T-helper 2 cell treated with Interferon-gamma antibody and Interleukin-4, amounts not matched to agents 100 ng/mL and 5 ng/mL, for 36 hours (primary cell): ENCODE results near the gene ABHD17B. TPM values are rescaled to one million over a fixed set of nuclear protein-coding genes. Genes with fewer than 3 reads are reported as not detected.
"Not testable (repeated sequence)": the region's sequence is repeated elsewhere in the genome, so short reads cannot be mapped to it uniquely, and the experiment has no call there.

Experiments used
- intact Hi-C: fragments of 100-400 bp; cut with micrococcal nuclease; formaldehyde crosslinking; loops from one replicate; pipeline ENCODE4 v1.15.1; 2023
- total RNA-seq: library from RNA; stranded (reverse); gene quantifications from 2 replicates; pipeline ENCODE4 v1.2.3, GENCODE V29; 2022

The ABHD17B gene
- total RNA-seq = 25.3 and 28.7 TPM in 2 replicates

DNA sequence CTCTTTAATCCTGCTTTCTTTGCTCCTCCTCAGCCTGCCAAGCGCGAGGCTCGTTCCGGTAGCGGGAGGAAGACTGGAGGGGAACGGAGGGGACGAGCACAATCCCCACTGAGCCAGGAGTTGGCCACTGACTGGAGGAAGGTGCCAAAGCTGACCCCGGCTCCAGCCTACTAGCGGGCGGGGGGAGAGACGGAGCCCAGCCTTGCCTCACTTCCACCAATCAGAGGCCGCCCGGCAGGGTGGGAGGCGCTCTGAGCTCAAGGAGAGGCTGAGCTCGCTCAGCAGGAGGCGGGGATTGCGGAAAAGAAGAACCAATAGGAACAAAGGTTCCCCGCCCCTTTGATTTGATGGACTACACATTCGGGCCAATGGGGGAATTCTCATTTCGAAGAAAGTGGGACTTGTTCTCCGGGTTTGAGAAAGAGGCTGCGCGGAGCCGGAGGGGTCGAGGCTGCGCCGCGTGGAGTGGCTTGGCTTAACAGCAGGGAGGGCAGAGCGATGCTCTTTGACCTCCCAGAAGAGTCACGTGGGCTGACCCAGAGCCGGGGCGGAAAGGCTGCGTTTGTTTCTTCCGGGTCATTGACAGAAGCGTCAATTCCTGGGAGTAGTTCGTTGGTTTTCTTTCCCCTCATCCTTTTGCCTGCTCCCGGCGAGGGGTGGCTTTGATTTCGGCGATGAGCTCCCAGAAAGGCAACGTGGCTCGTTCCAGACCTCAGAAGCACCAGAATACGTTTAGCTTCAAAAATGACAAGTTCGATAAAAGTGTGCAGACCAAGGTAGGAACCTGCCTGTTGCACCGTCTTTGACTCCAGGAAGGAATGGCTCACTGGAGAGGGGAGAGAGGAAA lies at the start of gene ABHD17B, which contains the start of gene C9orf85:
Gene ABHD17B (minus strand): TSS at position 133 of the 847 bp plus-strand sequence. CDS start 36,113 bp downstream, outside the sequence.
Gene C9orf85 (plus strand): TSS at position 579 of the 847 bp plus-strand sequence. CDS start 96 bp downstream, at position 675.
- intact Hi-C loops = loop anchor here (1.0 to 10.0 kb wide), 13 partner anchors 9 to 1653 kb away; partner anchors contain the start of genes ANXA1, SMC5 and ZFAND5

GRCh38 chr9:71955300-71955915 lies 44.4 kb upstream of the ABHD17B start:
- intact Hi-C loops = no loop called here

DNA sequence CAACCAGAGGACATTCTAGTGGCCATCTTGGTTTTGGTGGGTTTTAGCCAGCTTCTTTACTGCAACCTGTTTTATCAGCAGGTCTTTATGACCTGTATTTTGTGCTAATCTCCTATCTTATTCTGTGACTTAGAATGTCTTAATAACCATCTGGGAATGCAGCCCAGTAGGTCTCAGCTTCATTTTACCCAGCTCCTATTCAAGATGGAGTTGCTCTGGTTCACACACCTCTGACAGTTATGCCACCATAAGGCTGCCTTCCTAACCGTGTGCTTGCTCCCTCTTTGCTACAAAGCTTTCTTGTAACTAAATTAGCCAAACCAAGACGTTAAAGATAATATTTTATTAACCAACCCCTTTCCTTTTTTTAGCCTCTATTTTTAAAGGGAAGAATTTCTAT lies 43.7 kb upstream of the ABHD17B start:
- intact Hi-C loops = not testable (repeated sequence)

GRCh38 chr9:71944754-71945375 lies 33.9 kb upstream of the ABHD17B start:
- intact Hi-C loops = no loop called here

DNA sequence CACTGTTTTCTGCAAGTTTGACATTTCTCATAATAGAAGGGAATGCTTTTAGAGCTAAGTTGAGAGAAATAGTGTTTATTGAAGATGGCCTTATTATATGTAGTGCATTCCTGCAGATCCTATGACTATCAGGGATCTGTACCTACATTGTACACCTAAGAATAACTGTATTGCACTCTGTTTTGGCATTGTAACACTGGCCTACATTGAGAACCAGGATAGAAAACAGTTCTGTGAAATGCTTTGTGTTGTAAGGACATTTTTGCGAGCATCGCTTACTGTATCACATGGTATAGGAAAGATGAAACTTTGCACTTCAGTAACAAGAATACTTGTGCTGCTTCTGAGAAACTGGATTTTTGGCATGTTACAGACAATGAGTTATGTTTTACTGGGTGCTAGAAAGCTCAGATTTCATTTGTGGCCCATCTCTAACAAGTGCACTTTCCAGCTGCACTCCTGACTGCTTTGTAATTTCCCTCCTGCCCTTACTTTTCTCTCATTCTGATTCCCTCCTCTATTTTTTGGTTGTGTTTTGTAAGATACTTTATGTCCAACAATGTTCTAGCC lies 31.1 kb upstream of the ABHD17B start:
- intact Hi-C loops = no loop called here

- intact Hi-C loops = no loop called here
Observed at GRCh38 chr9:71941060-71941568, 30.1 kb upstream of the ABHD17B start.

DNA sequence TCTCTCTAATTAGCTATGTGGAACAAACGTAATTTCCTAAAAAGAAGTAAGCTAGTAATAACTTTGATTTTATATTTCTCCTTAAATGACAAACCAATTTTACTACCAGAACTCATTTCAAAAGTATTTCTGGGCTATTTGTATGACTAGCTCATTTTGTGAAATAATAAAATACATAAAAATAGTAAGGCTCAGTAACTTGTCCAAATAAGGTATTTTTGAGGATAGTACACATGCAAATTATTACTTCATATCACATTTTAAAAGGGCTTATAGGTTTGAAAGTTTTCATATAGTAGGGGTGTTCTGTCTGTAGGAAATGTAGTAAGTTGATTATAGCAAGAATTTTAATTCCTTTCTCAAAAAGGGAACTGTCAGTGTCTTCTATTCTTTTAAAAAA lies 26.9 kb upstream of the ABHD17B start:
- intact Hi-C loops = no loop called here

DNA sequence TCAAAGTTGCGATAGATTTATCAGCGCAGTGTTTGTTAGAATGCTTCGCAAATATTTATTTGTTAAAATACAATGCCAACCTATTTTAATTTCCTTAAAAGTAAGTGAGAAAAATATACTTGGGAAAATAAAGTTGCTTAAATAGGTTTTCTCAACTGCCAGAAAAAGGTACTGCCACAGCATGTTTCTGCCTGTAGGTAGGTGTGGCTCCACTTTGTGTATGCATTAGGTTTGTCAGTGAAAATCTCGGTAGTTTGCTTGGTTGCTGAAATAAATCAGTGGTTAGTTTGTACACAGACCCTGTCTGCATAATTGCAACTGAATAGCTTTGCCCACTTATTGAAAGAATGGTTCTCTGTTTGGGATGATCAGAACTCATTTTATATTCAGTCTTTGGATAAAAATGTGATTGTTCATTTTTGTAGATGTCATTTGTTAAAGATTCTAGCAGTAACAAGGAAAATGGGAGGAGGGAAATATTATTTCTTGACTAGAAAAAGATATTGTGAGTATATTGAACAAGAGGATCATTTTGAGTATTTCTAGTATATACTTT lies 26.2 kb upstream of the ABHD17B start:
- intact Hi-C loops = no loop called here

DNA sequence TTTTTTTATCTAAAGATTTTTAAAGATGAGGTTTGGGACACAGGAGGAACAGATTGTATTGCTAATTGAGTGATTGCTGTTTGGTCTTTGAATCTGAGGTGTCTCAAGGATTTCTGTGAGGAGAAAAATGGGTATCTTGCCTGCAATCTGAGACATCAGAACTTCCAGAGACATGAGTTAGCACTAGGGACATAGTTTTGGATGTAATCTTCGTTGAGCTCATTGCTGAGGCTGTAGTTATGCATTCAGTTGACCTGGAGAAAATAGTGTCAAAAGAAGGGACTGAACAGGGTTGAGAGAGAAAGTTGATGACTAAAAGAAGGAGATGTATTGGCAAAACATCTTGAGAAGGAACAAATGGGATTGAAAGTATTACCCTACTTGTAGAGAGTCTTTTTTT lies 25.1 kb upstream of the ABHD17B start:
- intact Hi-C loops = no loop called here

DNA sequence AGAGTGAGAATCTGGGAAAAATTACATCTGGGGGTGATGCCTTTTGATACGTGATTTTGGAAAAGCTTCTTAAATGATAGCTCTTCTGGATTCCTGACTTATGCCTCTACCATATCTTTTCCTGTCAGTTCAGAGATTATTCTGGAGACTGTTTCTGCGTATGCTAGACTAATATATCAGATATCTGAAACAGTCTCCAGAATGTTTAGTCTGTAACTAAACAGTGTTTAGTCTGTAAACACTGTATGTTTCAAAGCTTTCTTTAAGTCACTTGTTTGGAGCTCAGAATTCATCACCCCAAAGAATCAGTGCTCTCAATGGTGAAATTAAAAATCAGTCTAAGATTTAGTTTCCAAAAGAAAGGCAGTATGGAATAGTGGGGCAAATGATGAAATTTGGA lies 20.2 kb upstream of the ABHD17B start:
- intact Hi-C loops = no loop called here

GRCh38 chr9:71929791-71930440 lies 18.9 kb upstream of the ABHD17B start:
- intact Hi-C loops = no loop called here

GRCh38 chr9:71929223-71929622 lies 18.2 kb upstream of the ABHD17B start:
- intact Hi-C loops = no loop called here

GRCh38 chr9:71928806-71929205 lies 17.8 kb upstream of the ABHD17B start:
- intact Hi-C loops = no loop called here

DNA sequence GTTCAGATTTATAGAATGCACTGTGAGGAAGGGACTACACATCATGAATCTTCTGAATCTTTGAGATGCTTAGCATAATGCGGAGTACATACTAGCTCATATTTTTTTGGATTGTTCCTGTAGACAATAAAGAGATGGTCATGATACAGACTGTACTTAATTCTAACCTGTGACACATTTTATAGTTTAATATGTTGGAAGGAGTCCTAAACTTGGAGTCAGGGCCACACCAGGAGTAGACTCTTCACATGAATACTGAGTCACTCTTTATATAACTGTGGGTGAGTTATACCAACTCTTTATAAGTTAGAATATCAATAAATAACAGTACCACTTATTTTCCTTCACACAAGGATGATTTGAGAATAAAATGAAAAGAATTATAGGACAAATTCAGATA lies 17.4 kb upstream of the ABHD17B start:
- intact Hi-C loops = no loop called here

- intact Hi-C loops = no loop called here
Observed at GRCh38 chr9:71925834-71926233, 14.8 kb upstream of the ABHD17B start.

- intact Hi-C loops = no loop called here
Observed at GRCh38 chr9:71924576-71924975, 13.6 kb upstream of the ABHD17B start.

DNA sequence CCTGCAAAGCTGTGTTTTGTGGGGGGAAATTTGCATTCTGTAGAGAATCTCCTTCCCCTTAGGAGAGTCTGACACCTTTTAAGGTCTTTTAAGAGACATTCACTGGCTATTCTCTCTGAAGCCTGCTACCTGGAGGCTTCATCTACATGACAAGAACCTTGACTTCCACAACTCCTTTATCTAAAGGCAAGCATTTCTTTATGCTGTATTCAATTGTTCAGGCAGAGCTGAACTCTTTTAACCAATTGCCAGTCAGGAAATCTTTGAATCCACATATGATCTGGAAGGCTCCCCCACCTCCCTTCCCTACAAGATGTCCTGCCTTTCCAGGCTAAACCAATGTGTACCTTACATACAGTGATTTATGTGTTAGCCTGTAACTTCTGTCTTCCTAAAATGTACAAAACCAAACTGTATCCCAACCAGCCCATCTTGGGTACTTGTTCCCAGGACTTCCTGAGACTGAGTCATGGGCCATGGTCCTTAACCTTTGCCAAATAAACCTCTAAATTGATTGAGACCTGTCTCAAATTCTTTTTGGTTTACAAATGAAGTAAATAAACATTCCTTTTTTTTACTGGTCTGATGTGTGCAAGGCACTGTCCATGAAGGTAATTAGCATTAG lies 10.3 kb upstream of the ABHD17B start:
- intact Hi-C loops = no loop called here

DNA sequence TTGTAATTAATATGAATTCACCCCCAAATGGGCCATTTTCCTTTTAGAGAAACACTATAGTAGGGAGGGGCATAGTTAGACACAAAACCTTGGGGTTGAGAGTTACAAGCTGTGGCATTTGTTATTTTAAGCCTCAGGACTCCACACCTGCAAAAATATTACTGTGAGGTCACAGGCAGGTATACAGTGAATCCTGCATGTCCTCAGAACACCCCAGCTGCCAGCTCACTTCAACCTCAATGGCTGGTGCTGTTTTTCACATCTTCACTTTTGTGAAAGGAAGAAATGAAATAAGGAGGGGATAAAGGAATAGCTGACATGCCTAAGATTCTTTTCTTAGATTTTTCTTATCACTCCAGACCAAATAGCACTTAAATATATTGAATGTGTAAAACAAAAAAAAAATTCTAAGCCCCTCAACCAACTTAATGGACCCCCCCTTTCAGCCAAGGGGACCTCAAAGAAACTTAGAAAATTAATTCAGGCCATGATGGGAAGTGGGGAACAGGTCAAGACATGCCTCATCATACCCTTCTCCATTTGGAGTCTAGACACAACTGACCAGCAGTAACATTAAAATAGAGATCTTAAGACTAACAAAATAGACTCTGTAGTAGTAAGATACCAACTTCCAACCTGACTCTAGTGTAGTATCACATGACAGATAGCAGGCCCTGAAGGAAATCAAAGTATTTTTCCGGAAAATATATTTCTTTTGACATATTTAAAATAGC lies 9.6 kb upstream of the ABHD17B start:
- intact Hi-C loops = no loop called here

DNA sequence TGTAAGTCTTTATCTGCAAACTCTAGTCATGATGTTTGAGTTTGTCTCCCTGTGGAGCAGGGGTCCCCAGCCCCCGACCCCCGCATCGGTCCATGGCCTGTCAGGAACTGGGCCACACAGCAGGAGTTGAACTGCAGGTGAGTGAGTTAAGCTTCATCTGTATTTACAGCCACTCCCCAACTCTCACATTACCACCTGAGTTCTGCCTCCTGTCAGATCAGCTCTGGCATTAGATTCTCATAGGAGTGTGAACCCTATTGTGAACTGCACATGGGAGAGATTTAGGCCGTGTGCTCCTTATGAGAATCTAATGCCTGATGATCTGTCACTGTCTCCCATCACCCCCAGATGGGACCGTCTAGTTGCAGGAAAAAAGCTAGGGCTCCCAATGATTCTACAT lies 7.4 kb upstream of the ABHD17B start:
- intact Hi-C loops = loop anchor here (10.0 kb wide), 1 partner anchor 314 kb away; no protein-coding TSS in a partner anchor
